Psoas muscle (tissue), 8 donors: Measurements from ENCODE around the gene ZCCHC14. TPM values are rescaled to one million over a fixed set of nuclear protein-coding genes. Genes with fewer than 3 reads are reported as not detected.

ENCODE experiments used
- ATAC-seq, 4 donors: fragments of 200-7000 bp; cut with Tn5 transposase; one replicate each; pipeline ENCODE4 v1.9.1; 2020; ENCODE audit warnings: moderate library complexity in 3 of 4, mild to moderate bottlenecking in 2 of 4
- DNase-seq, 2 donors: peaks; one replicate each; pipeline ENCODE4 v3.0.0-alpha.2; 2020
- H3K27ac ChIP-seq: fragments of 200-600 bp; one replicate; pipeline ENCODE4 v1.8.0; 2022
- H3K27me3 ChIP-seq, 3 donors: fragments of 200-600 bp in 1 of 3; one replicate each; pipeline versions ENCODE4 v1.6.1 to v1.8.0; 2013 to 2022; ENCODE audit warnings: low read length in 2 of 3, mild to moderate bottlenecking in 2 of 3, moderate library complexity in 1 of 3; ENCODE audit not compliant: insufficient read depth in 3 of 3
- H3K36me3 ChIP-seq, 2 donors: fragments of 200-600 bp in 1 of 2; one replicate each; pipeline versions ENCODE4 v1.6.1 to v1.8.0; 2013 to 2022; ENCODE audit warnings: low read depth in 1 of 2, mild to moderate bottlenecking in 1 of 2, moderate library complexity in 1 of 2; ENCODE audit not compliant: insufficient read depth in 1 of 2
- H3K4me1 ChIP-seq: fragments of 200-600 bp; one replicate; pipeline ENCODE4 v1.8.0; 2022
- H3K4me3 ChIP-seq: fragments of 200-600 bp; one replicate; pipeline ENCODE4 v1.8.0; 2022; ENCODE audit warnings: mild to moderate bottlenecking
- H3K9me3 ChIP-seq: fragments of 200-600 bp; one replicate; pipeline ENCODE4 v1.8.0; 2022
- CTCF ChIP-seq: fragments of 200-600 bp; IDR thresholded peaks from one replicate; pipeline ENCODE4 v1.8.0; 2022; ENCODE audit warnings: antibody characterized with exemption
- WGBS, 3 donors: extraction: QIAGEN DNeasy Blood & Tissue Kit; methylation state at CpG; one replicate each; pipeline versions ENCODE4 v1.1.6 to v1.1.7; 2013; 5-methylcytosine and 5-hydroxymethylcytosine counted together
- intact Hi-C, 2 donors: fragments of 100-400 bp; cut with DNase I; formaldehyde crosslinking; loops; one replicate each; pipeline versions ENCODE4 v1.11.0 to v1.14.2; 2022
- polyA plus RNA-seq, 3 donors: library from polyadenylated mRNA; stranded (reverse); fragments of 200-250 nt; gene quantifications; one replicate each; pipeline ENCODE4 v1.2.3, GENCODE V29; 2013
- total RNA-seq, 4 donors: library from RNA; stranded (reverse); fragmentation: NEBNext Ultra II Directional in 2 of 4; extraction: Animal tissue kit (Norgen Biotek cat#: 25700) in 2 of 4; gene quantifications; one replicate each; pipeline versions ENCODE4 v1.2.1 to v1.2.4, GENCODE V29; 2021 to 2023
- donor health status: healthy with polysubstance abuse.
- donor health status: DM: no; HTN: no; CAD: no; lungs with moderate emphysema.
- donor health status: Bipolar disorder and iron deficiency.
- donor health status: healthy.
- donor health status: DM: yes; HTN: yes; CAD: no.
- donor health status: DM: no; HTN: no; CAD: no.
- donor health status: DM: no; HTN: no; CAD: no.
- donor health status: DM: yes; HTN: yes; CAD: no.

ZCCHC14 gene
- total and polyA plus RNA-seq, 7 donors = 5.8 to 17.3 (median 14.6) TPM

GRCh38 chr16:87359121-87359520, 133.7 kb downstream of the ZCCHC14 start:
- no peak for TF ChIP-seq CTCF
- ATAC-seq (no peak), DNase-seq (peak in 1 of 2 donors; percentile 17)
- Histone ChIP-seq H3K27ac (peak overlapping the region; percentile 77), H3K9me3 (no peaks in the 10 kb centered on the region), H3K4me3 (no peak overlapping the region), H3K36me3 (peaks cover 3 to 42% of the 10 kb centered on the region in 2 donors), H3K4me1 (peaks cover 57% of the 10 kb centered on the region), H3K27me3 (no peaks in the 10 kb centered on the region)
- intact Hi-C loops = no loop called here
- 40 to 64% (median 44%) methylated on average over 7 of the region's 7 CpGs for WGBS, 3 donors

- H3K4me1 ChIP-seq = peaks cover 53% of the 10 kb centered on the region
- DNase-seq (peak in 1 of 2 donors; percentile 62), ATAC-seq (peak; percentile 54 to 76 (median 70))
- peak overlapping the region; percentile 77 for H3K27ac ChIP-seq
- peaks cover 3 to 46% of the 10 kb centered on the region in 2 donors for H3K36me3 ChIP-seq
- no peak for TF ChIP-seq CTCF
- no peaks in the 10 kb centered on the region for H3K9me3 ChIP-seq
- H3K4me3 ChIP-seq = no peak overlapping the region
- intact Hi-C loops = no loop called here
- no peaks in the 10 kb centered on the region for H3K27me3 ChIP-seq
- WGBS, 3 donors = 18 to 46% (median 34%) methylated on average over 9 of the region's 9 CpGs
Observed at GRCh38 chr16:87358696-87359095, 134.1 kb downstream of the ZCCHC14 start.

GRCh38 chr16:87358250-87358649, 134.6 kb downstream of the ZCCHC14 start:
- Histone ChIP-seq H3K36me3 (peaks cover 3 to 50% of the 10 kb centered on the region in 2 donors), H3K9me3 (no peaks in the 10 kb centered on the region), H3K27me3 (no peaks in the 10 kb centered on the region), H3K4me3 (no peak overlapping the region), H3K27ac (peak overlapping the region; percentile 77), H3K4me1 (peaks cover 48% of the 10 kb centered on the region)
- no peak for TF ChIP-seq CTCF
- DNase-seq = peak in 1 of 2 donors; percentile 77
- 39 to 75% (median 54%) methylated on average over 17 of the region's 17 CpGs for WGBS, 3 donors
- ATAC-seq = peak; percentile 64 to 85 (median 78)
- intact Hi-C loops = no loop called here

GRCh38 chr16:87356491-87356853, 136.4 kb downstream of the ZCCHC14 start:
- Histone ChIP-seq H3K4me1 (peaks cover 43% of the 10 kb centered on the region), H3K27ac (no peak overlapping the region), H3K4me3 (no peak overlapping the region), H3K9me3 (no peaks in the 10 kb centered on the region), H3K27me3 (no peaks in the 10 kb centered on the region), H3K36me3 (peaks cover 3 to 41% of the 10 kb centered on the region in 2 donors)
- intact Hi-C loops = no loop called here
- DNase-seq (no peak), ATAC-seq (no peak)
- no peak for TF ChIP-seq CTCF
- 85 to 95% (median 90%) methylated on average over 8 of the region's 8 CpGs for WGBS, 3 donors

Other genes starting within 250 kb of the ZCCHC14 start
- 1 to 10 TPM; 5.3 to 8.1 (median 6.0) TPM for gene C16orf95, start 175.6 kb downstream of the ZCCHC14 start, total RNA-seq
- gene C16orf95, start 175.6 kb downstream of the ZCCHC14 start, polyA plus RNA-seq = 1 to 10 TPM; 1.7 to 6.8 (median 2.0) TPM
- gene FBXO31, start 109.2 kb downstream of the ZCCHC14 start, total RNA-seq = 100 to 1,000 TPM in 1 of 4 donors, 10 to 100 TPM in 3; 88.1 to 103 (median 98.5) TPM
- gene FBXO31, start 109.2 kb downstream of the ZCCHC14 start, polyA plus RNA-seq = 10 to 100 TPM; 26.3 to 95.3 (median 48.0) TPM
- 100 to 1,000 TPM; 117 to 189 (median 142) TPM for gene MAP1LC3B, start 100.7 kb downstream of the ZCCHC14 start, total RNA-seq
- 100 to 1,000 TPM; 114 to 189 (median 158) TPM for gene MAP1LC3B, start 100.7 kb downstream of the ZCCHC14 start, polyA plus RNA-seq
- under 1 TPM in 2 of 4 donors, not detected in 2; 0.06 to 0.13 TPM for gene JPH3, start 109.5 kb upstream of the ZCCHC14 start, total RNA-seq
- gene JPH3, start 109.5 kb upstream of the ZCCHC14 start, polyA plus RNA-seq = under 1 TPM; 0.03 to 0.04 (median 0.04) TPM